Heart left ventricle (tissue), 16 donors: ENCODE results near the gene ITGA11. TPM values are rescaled to one million over a fixed set of nuclear protein-coding genes. Genes with fewer than 3 reads are reported as not detected.

Experiments
- ATAC-seq, 4 donors: fragments of 200-7000 bp; cut with Tn5 transposase; one replicate each; pipeline ENCODE4 v1.9.1; 2020 to 2022; ENCODE audit warnings: moderate library complexity in 4 of 4, mild to moderate bottlenecking in 3 of 4, moderate number of reproducible peaks in 1 of 4
- DNase-seq, 5 donors: peaks; one replicate each; pipeline ENCODE4 v3.0.0-alpha.2; 2020
- H3K27ac ChIP-seq, 12 donors: fragments of 200-600 bp; sonication (generic) in 4 of 12; one replicate each; pipeline versions ENCODE4 v1.5.0 to v1.8.0; 2016 to 2022; ENCODE audit warnings: mild to moderate bottlenecking in 2 of 12
- H3K27me3 ChIP-seq, 9 donors: fragments of 200-600 bp; sonication (generic) in 2 of 9; one replicate each; pipeline versions ENCODE4 v1.5.1 to v1.8.0; 2016 to 2022; ENCODE audit warnings: mild to moderate bottlenecking in 3 of 9
- H3K36me3 ChIP-seq, 9 donors: fragments of 200-600 bp; sonication (generic) in 2 of 9; one replicate each; pipeline versions ENCODE4 v1.5.0 to v1.8.0; 2018 to 2022; ENCODE audit warnings: mild to moderate bottlenecking in 2 of 9
- H3K4me1 ChIP-seq, 12 donors: fragments of 200-600 bp; sonication (generic) in 4 of 12; one replicate each; pipeline versions ENCODE4 v1.5.0 to v1.8.0; 2016 to 2022; ENCODE audit warnings: mild to moderate bottlenecking in 3 of 12
- H3K4me3 ChIP-seq, 12 donors: fragments of 200-600 bp; sonication (generic) in 4 of 12; one replicate each; pipeline versions ENCODE4 v1.5.0 to v1.8.0; 2017 to 2022; ENCODE audit warnings: mild to moderate bottlenecking in 9 of 12, moderate library complexity in 4 of 12
- H3K9me3 ChIP-seq, 12 donors: fragments of 200-600 bp; sonication (generic) in 4 of 12; one replicate each; pipeline versions ENCODE4 v1.5.0 to v1.8.0; 2016 to 2022; ENCODE audit warnings: mild to moderate bottlenecking in 1 of 12
- CTCF ChIP-seq, 12 donors: fragments of 200-600 bp; sonication (generic) in 4 of 12; IDR thresholded peaks; one replicate each; pipeline versions ENCODE4 v1.5.0 to v1.8.0; 2018 to 2022; ENCODE audit warnings: antibody characterized with exemption in 12 of 12, mild to moderate bottlenecking in 5 of 12
- POLR2A ChIP-seq, 2 donors: fragments of 450-650 bp; IDR thresholded peaks; one replicate each; pipeline ENCODE4 v1.6.1; 2017; ENCODE audit warnings: antibody characterized with exemption in 2 of 2, mild to moderate bottlenecking in 2 of 2, moderate library complexity in 2 of 2
- WGBS, 4 donors: extraction: QIAGEN DNeasy Blood & Tissue Kit in 2 of 4; methylation state at CpG; one replicate each; pipeline versions ENCODE4 v1.1.5 to v1.1.7; 2013 to 2018; 5-methylcytosine and 5-hydroxymethylcytosine counted together
- intact Hi-C, 10 donors: fragments of 100-400 bp; cut with DNase I; formaldehyde crosslinking; loops; one replicate each; pipeline versions ENCODE4 v1.11.1 to v1.14.2; 2022
- polyA plus RNA-seq, 2 donors: library from polyadenylated mRNA; stranded (reverse); fragments of 200-250 nt; gene quantifications; one replicate each; pipeline ENCODE4 v1.2.3, GENCODE V29; 2013
- total RNA-seq, 9 donors: library from RNA; depleted of rRNA in 2 of 9; stranded (reverse); fragments of >200 nt in 2 of 9; fragmentation: NEBNext Ultra II Directional in 3 of 9; extraction: Animal tissue kit (Norgen Biotek cat#: 25700) in 3 of 9; gene quantifications; one replicate each; pipeline versions ENCODE4 v1.1.0 to v1.2.4, GENCODE V29; 2016 to 2023
- donor health status: ischemic (EF 13 %, LVEDD 7.1; RV severe dilation, severe dysfunction).
- donor health status: healthy with polysubstance abuse.
- donor health status: DM: no; HTN: yes; CAD: no.
- donor health status: DM: no; HTN: no; CAD: no.
- donor health status: ischemic (EF 25% LVEDD 6.9; RV normal size, moderate dysfunction).
- donor health status: ischemic (EF 25% LVEDD 5.7; RV mildly dilated, moderate dysfunction).
- donor health status: healthy.
- donor health status: DM: yes; HTN: yes; CAD: no.
- donor health status: ischemic (EF 35%, LVEDD 5.7; RV mildly dilated, moderate dysfunction).
- donor health status: nonischemic (EF 11% LVEDD 7.7; RV severe dilation, severe dysfunction).
- donor health status: DM: yes; HTN: yes; CAD: no.
- donor health status: PGD.
- donor health status: ischemic (EF 29% LVEDD 5.4; RV normal size, mild dysfunction).
- donor health status: nonischemic (EF 23%, LVEDD 6.1; RV moderate dilation, normal function).

The ITGA11 gene
- total and polyA plus RNA-seq, 11 donors: 2.1 to 35.5 (median 12.1) TPM

GRCh38 chr15:68277603-68278344 lies 154.2 kb downstream of the ITGA11 start, which contains the start of gene FEM1B:
Gene FEM1B (plus strand): TSS chr15:68277745. CDS start chr15:68278418, 673 bp downstream.
- peak within 1 kb of the TSS; percentile 93 to 100 (median 98) for H3K27ac ChIP-seq
- peak within 1 kb of the TSS; percentile 62 to 98 (median 82) for H3K4me3 ChIP-seq
- H3K4me1 ChIP-seq: peaks cover 6 to 77% (median 53%) of the 10 kb centered on the region in 12 donors
- peak; percentile 92 to 95 (median 93) for DNase-seq
- WGBS, 4 donors: 0 to 4% (median 1%) methylated on average over 5 to 85 of the region's 85 CpGs
- no peaks in the 10 kb centered on the region for H3K9me3 ChIP-seq
- peak; percentile 90 to 95 (median 94) for ATAC-seq
- H3K36me3 ChIP-seq: no peaks in the 10 kb centered on the region
- peak in 1 of 2 donors; percentile 19 for TF ChIP-seq POLR2A (IDR thresholded peaks at IDR 0.05)
- peak in 2 of 12 donors; percentile 12 to 13 for TF ChIP-seq CTCF (IDR thresholded peaks at IDR 0.05)
- intact Hi-C loops: loop anchor here in 1 of 10 donors (2.0 kb wide), 1 partner anchor 21 kb away; no protein-coding TSS in a partner anchor
- H3K27me3 ChIP-seq: no peaks in the 10 kb centered on the region

GRCh38 chr15:68277131-68277602 lies 154.8 kb downstream of the ITGA11 start:
- Histone ChIP-seq H3K27ac (peak overlapping the region; percentile 93 to 100 (median 98)), H3K36me3 (no peaks in the 10 kb centered on the region), H3K27me3 (no peaks in the 10 kb centered on the region), H3K9me3 (no peaks in the 10 kb centered on the region), H3K4me1 (peaks cover 6 to 77% (median 48%) of the 10 kb centered on the region in 12 donors), H3K4me3 (peak overlapping the region; percentile 62 to 98 (median 82))
- intact Hi-C loops: loop anchor here in 1 of 10 donors (2.0 kb wide), 1 partner anchor 20 kb away; no protein-coding TSS in a partner anchor
- 0 to 1% (median 1%) methylated on average over 21 to 25 of the region's 25 CpGs for WGBS, 4 donors
- TF ChIP-seq CTCF (IDR thresholded peaks at IDR 0.05) (no peak), POLR2A (IDR thresholded peaks at IDR 0.05) (peak in 1 of 2 donors; percentile 34)
- DNase-seq (peak in 4 of 5 donors; percentile 55 to 69 (median 58)), ATAC-seq (peak; percentile 25 to 52 (median 40))

- Histone ChIP-seq H3K36me3 (no peaks in the 10 kb centered on the region), H3K4me1 (peaks cover 6 to 77% (median 47%) of the 10 kb centered on the region in 12 donors), H3K9me3 (no peaks in the 10 kb centered on the region), H3K27me3 (no peaks in the 10 kb centered on the region), H3K27ac (peak overlapping the region; percentile 93 to 100 (median 98)), H3K4me3 (peak overlapping the region; percentile 62 to 98 (median 82))
- TF ChIP-seq CTCF (IDR thresholded peaks at IDR 0.05) (no peak), POLR2A (IDR thresholded peaks at IDR 0.05) (no peak)
- intact Hi-C loops: loop anchor here in 1 of 10 donors (2.0 kb wide), 1 partner anchor 20 kb away; no protein-coding TSS in a partner anchor
- DNase-seq: no peak
- 22 to 32% (median 29%) methylated on average over 3 of the region's 3 CpGs for WGBS, 4 donors
- ATAC-seq: no peak
These were observed 155.3 kb downstream of the ITGA11 start for GRCh38 chr15:68276668-68277067.

- Histone ChIP-seq H3K9me3 (no peaks in the 10 kb centered on the region), H3K36me3 (no peaks in the 10 kb centered on the region), H3K4me3 (no peak overlapping the region), H3K4me1 (peaks cover 0 to 69% (median 33%) of the 10 kb centered on the region in 12 donors), H3K27ac (peak overlapping the region in 9 of 12 donors; percentile 18 to 100 (median 98)), H3K27me3 (no peaks in the 10 kb centered on the region)
- intact Hi-C loops: no loop called here
- no peak for DNase-seq
- WGBS, 4 donors: 58 to 83% (median 74%) methylated on average over 3 of the region's 3 CpGs
- ATAC-seq: no peak
- no peak for TF ChIP-seq CTCF (IDR thresholded peaks at IDR 0.05)
- TF ChIP-seq POLR2A (IDR thresholded peaks at IDR 0.05): no peak
These were observed 156.7 kb downstream of the ITGA11 start for GRCh38 chr15:68275165-68275746.
